Natural killer cell (primary cell): ENCODE results near the gene WNK1. TPM values are rescaled to one million over a fixed set of nuclear protein-coding genes. Genes with fewer than 3 reads are reported as not detected.
"Not testable (repeated sequence)": the region's sequence is repeated elsewhere in the genome, so short reads cannot be mapped to it uniquely, and the experiment has no call there.

Experiments used
- ATAC-seq, 3 donors: fragments of 150-1000 bp in 2 of 3; fragments of 200-7000 bp in 1 of 3; cut with Tn5 transposase; 1 replicate in 1 of 3; 2 replicates in 2 of 3; pipeline ENCODE4 v1.10.0; 2021; ENCODE audit warnings: mild to moderate bottlenecking in 2 of 3, moderate library complexity in 2 of 3
- DNase-seq, 2 donors: peaks; one replicate each; pipeline versions ENCODE4 v3.0.0 to v3.0.0-alpha.2; 2013 to 2021; ENCODE audit warnings: mixed read lengths in 1 of 2
- H3K27ac ChIP-seq: one replicate; pipeline ENCODE4 v1.5.1; 2013; ENCODE audit warnings: mild to moderate bottlenecking, low read length
- H3K27me3 ChIP-seq: one replicate; pipeline ENCODE4 v1.6.1; 2013; ENCODE audit warnings: low read length; ENCODE audit not compliant: control insufficient read depth, insufficient read depth
- H3K36me3 ChIP-seq: one replicate; pipeline ENCODE4 v1.6.1; 2013; ENCODE audit warnings: low read length; ENCODE audit not compliant: control insufficient read depth, insufficient read depth
- H3K4me1 ChIP-seq: one replicate; pipeline ENCODE4 v1.6.1; 2013; ENCODE audit warnings: low read length; ENCODE audit not compliant: control insufficient read depth, insufficient read depth
- H3K4me3 ChIP-seq: one replicate; pipeline ENCODE4 v1.5.1; 2013; ENCODE audit warnings: low read length
- H3K9me3 ChIP-seq: one replicate; pipeline ENCODE4 v1.6.1; 2013; ENCODE audit warnings: low read length; ENCODE audit not compliant: control insufficient read depth, insufficient read depth
- H3K27ac Mint-ChIP-seq, 2 donors: one replicate each; pipeline ENCODE4 v1.8.0; 2022; ENCODE audit warnings: mild to moderate bottlenecking in 2 of 2, mixed read lengths in 2 of 2, moderate library complexity in 1 of 2
- H3K27me3 Mint-ChIP-seq, 2 donors: one replicate each; pipeline ENCODE4 v1.8.0; 2022; ENCODE audit warnings: low read depth in 2 of 2, mixed read lengths in 2 of 2
- H3K36me3 Mint-ChIP-seq: one replicate; pipeline ENCODE4 v1.8.0; 2022; ENCODE audit warnings: mixed read lengths
- H3K4me1 Mint-ChIP-seq, 2 donors: one replicate each; pipeline ENCODE4 v1.8.0; 2022; ENCODE audit warnings: mixed read lengths in 2 of 2
- H3K4me3 Mint-ChIP-seq: one replicate; pipeline ENCODE4 v1.8.0; 2022; ENCODE audit warnings: mild to moderate bottlenecking, moderate library complexity, mixed read lengths
- H3K9me3 Mint-ChIP-seq, 2 donors: one replicate each; pipeline ENCODE4 v1.8.0; 2022; ENCODE audit warnings: mixed read lengths in 2 of 2
- WGBS: methylation state at CpG from one replicate; pipeline ENCODE4 v1.1.7; 2013; ENCODE audit warnings: missing lambda C conversion rate; ENCODE audit not compliant: insufficient coverage; 5-methylcytosine and 5-hydroxymethylcytosine counted together
- intact Hi-C: fragments of 100-400 bp; cut with micrococcal nuclease; formaldehyde crosslinking; loops from one replicate; pipeline ENCODE4 v1.14.2; 2022
- total RNA-seq, 4 donors: library from RNA; stranded (reverse); fragments of 120-200 nt in 1 of 4; gene quantifications; one replicate each; pipeline versions ENCODE4 v1.2.3 to v1.2.4, GENCODE V29; 2013 to 2022
- TF ChIP-seq, protein P1 (sequence below): fragments of 200-600 bp; IDR thresholded peaks from one replicate; pipeline ENCODE4 v1.8.0; 2022; ENCODE audit warnings: antibody characterized with exemption

Gene WNK1
- total RNA-seq, 3 donors from 2014 or later (not counting 1 experiment from before 2014, with no cell fraction given): 177 to 203 (median 192) TPM

DNA sequence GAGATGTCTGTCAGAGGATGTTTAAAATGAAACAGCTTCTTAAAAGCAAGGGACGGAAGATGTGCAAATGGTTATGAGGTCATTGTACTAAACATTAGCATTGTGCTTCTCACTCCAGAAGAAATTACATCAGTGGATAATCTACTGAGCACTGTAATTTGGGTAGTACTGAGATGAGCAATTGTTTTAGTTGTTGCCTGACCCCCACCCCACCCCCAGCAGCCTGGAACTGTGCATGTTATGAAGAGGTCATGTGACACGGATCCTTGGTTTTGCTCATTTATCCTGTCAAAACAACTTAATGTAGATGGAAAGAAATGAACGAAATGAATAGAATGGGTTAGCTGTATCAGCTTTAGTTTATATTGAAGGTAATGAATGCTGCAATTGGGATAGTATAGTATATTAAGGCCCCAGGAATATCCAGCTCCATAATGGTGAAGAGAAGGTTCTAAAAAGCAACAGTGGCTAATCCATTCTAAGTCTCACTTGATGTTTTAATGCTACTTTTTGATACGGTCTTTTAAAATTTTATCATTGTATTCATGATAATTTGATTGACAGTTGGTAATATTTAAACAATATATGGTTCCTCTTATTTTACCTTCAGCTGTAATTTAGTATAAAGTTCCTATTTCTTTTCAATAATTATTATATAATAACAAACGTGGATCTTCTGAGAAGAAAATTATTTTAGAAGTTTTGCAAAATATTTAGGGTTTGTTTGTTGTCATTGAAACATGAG, 58.5 kb downstream of the WNK1 start:
- TF ChIP-seq, protein P1, sequence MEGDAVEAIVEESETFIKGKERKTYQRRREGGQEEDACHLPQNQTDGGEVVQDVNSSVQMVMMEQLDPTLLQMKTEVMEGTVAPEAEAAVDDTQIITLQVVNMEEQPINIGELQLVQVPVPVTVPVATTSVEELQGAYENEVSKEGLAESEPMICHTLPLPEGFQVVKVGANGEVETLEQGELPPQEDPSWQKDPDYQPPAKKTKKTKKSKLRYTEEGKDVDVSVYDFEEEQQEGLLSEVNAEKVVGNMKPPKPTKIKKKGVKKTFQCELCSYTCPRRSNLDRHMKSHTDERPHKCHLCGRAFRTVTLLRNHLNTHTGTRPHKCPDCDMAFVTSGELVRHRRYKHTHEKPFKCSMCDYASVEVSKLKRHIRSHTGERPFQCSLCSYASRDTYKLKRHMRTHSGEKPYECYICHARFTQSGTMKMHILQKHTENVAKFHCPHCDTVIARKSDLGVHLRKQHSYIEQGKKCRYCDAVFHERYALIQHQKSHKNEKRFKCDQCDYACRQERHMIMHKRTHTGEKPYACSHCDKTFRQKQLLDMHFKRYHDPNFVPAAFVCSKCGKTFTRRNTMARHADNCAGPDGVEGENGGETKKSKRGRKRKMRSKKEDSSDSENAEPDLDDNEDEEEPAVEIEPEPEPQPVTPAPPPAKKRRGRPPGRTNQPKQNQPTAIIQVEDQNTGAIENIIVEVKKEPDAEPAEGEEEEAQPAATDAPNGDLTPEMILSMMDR: no peak
- DNase-seq: no peak
- H3K4me1 Mint-ChIP-seq: peaks cover 46 to 58% of the 10 kb centered on the region in 2 donors
- no peaks in the 10 kb centered on the region for H3K36me3 Mint-ChIP-seq
- H3K36me3 ChIP-seq: no peaks in the 10 kb centered on the region
- intact Hi-C loops: loop anchor here (5.0 to 10.0 kb wide), 3 partner anchors 59 to 284 kb away; partner anchors contain the start of genes RAD52 and WNK1
- no peak overlapping the region for H3K4me3 Mint-ChIP-seq
- no peaks in the 10 kb centered on the region for H3K27me3 ChIP-seq
- no peak for ATAC-seq
- no peaks in the 10 kb centered on the region for H3K9me3 ChIP-seq
- H3K9me3 Mint-ChIP-seq: no peaks in the 10 kb centered on the region
- WGBS: 43% methylated on average over 3 of the region's 5 CpGs
- peak overlapping the region in 1 of 2 donors; percentile 51 for H3K27ac Mint-ChIP-seq
- no peak overlapping the region for H3K27ac ChIP-seq
- H3K4me1 ChIP-seq: peaks cover 18% of the 10 kb centered on the region
- no peaks in the 10 kb centered on the region for H3K27me3 Mint-ChIP-seq
- no peak overlapping the region for H3K4me3 ChIP-seq

DNA sequence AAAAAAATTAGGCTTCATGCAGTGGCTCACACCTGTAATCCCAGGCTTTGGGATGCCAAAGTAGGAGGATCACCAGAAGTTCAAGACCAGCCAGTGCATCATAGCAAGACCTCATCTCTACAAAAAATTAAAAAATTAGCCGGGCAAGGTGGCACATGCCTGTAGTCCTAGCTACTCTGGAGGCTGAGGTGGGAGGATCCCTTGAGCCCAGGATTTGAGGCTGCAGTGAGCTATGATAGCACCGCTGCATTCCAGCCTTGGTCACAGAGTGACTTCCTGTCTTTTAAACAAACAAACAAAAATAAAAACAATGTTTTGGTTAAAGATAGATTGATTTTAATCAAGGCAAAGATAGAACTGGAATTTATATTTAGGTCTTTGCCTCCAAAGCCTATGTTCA, 60.6 kb downstream of the WNK1 start:
- TF ChIP-seq, protein P1: no peak
- Histone ChIP-seq H3K4me1 (peaks cover 9% of the 10 kb centered on the region), H3K27ac (no peak overlapping the region), H3K9me3 (no peaks in the 10 kb centered on the region), H3K4me3 (no peak overlapping the region), H3K27me3 (no peaks in the 10 kb centered on the region), H3K36me3 (no peaks in the 10 kb centered on the region)
- Mint-ChIP-seq H3K27ac (peak overlapping the region; percentile 35 to 56), H3K4me3 (no peak overlapping the region), H3K27me3 (no peaks in the 10 kb centered on the region), H3K4me1 (peaks cover 38 to 45% of the 10 kb centered on the region in 2 donors), H3K36me3 (no peaks in the 10 kb centered on the region), H3K9me3 (no peaks in the 10 kb centered on the region)
- WGBS: 83% methylated on average over 1 of the region's 2 CpGs
- ATAC-seq: no peak
- no peak for DNase-seq
- intact Hi-C loops: loop anchor here (2.0 to 10.0 kb wide), 4 partner anchors 61 to 282 kb away; partner anchors contain the start of genes RAD52 and WNK1

DNA sequence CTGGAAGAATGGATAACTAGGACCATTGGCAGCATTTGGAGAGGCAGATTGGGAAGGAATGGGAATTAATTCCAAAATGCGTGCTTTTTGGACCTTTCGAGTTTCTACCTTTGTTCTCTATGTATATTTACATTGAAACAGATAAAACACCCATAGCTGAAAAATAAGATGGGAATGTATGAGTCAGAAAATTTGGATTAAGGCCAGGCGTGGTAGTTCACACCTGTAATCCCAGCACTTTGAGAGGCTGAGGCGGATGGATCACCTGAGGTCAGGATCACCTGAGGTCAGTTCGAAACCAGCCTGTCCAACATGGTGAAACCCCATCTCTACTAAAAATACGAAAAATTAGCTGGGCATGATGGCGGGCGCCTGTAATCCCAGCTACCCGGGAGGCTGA, 65.1 kb downstream of the WNK1 start:
- not testable (repeated sequence) for H3K36me3 ChIP-seq, DNase-seq, H3K4me3 ChIP-seq, H3K9me3 Mint-ChIP-seq, H3K27ac ChIP-seq, H3K27me3 ChIP-seq, H3K4me1 ChIP-seq, H3K36me3 Mint-ChIP-seq, H3K9me3 ChIP-seq, ATAC-seq, H3K27me3 Mint-ChIP-seq, H3K4me3 Mint-ChIP-seq
- 95% methylated on average over 7 of the region's 9 CpGs for WGBS
- H3K27ac Mint-ChIP-seq: peak overlapping the region in 1 of 2 donors; percentile 58
- intact Hi-C loops: loop anchor here (10.0 kb wide), 1 partner anchor 277 kb away; no protein-coding TSS in a partner anchor
- H3K4me1 Mint-ChIP-seq: peaks cover 42 to 44% of the 10 kb centered on the region in 2 donors

DNA sequence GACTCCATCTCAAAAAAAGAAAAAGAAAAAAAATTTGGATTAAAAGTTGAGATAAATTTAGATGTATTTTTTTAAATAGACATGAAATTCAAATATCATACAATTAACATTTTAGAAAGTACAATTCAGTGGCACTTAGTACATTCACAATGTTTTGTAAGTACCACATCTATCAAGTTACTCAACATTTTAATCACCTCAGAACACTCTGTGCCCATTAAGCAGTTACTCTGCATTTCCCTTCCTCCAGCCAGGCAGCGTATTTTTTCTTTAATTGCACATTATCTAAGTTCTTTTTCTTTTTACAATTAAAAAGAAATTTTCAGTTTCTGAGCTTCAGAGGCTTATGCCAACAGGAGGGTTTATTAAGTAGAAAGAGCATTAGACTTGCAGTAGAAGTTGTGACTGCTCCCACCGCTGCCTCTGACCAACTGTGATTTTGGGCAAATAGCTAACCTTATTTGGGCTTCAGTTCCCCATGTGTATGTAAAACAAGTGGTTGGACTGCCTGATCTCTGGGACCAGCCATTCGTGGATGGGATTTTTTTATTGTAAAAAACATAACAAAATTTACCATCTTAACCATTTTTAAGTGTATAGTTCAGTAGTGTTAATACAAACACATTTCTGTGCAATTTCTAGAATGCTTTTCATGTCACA, 65.7 kb downstream of the WNK1 start:
- Histone ChIP-seq H3K27me3 (no peaks in the 10 kb centered on the region), H3K4me1 (no peaks in the 10 kb centered on the region), H3K27ac (no peak overlapping the region), H3K9me3 (no peaks in the 10 kb centered on the region), H3K4me3 (no peak overlapping the region), H3K36me3 (no peaks in the 10 kb centered on the region)
- Mint-ChIP-seq H3K27me3 (no peaks in the 10 kb centered on the region), H3K9me3 (peaks cover 0 to under 1% of the 10 kb centered on the region in 2 donors), H3K27ac (no peak overlapping the region), H3K4me3 (no peak overlapping the region), H3K4me1 (peaks cover 45% of the 10 kb centered on the region in 2 donors), H3K36me3 (no peaks in the 10 kb centered on the region)
- WGBS: 85% methylated on average over 2 of the region's 3 CpGs
- TF ChIP-seq, protein P1: no peak
- intact Hi-C loops: loop anchor here (10.0 kb wide), 1 partner anchor 277 kb away; no protein-coding TSS in a partner anchor
- DNase-seq (no peak), ATAC-seq (no peak)
